Gastrocnemius medialis (tissue), 4 donors: ENCODE results near the gene RARB.

Experiments used
- POLR2A ChIP-seq, 2 donors: fragments of 450-650 bp; IDR thresholded peaks; one replicate each; pipeline ENCODE4 v1.6.1; 2017; ENCODE audit warnings: antibody characterized with exemption in 2 of 2, mild to moderate bottlenecking in 2 of 2, moderate library complexity in 2 of 2
- TF ChIP-seq, protein P1 (sequence below), 5 experiments: fragments of 450-650 bp in 3 of 5; fragments of 200-600 bp in 2 of 5; sonication (generic) in 2 of 5; IDR thresholded peaks in 4 of 5; conservative IDR thresholded peaks in 1 of 5; 1 replicate in 4 of 5; 2 replicates in 1 of 5; pipeline ENCODE4 v1.5.1; 2016 to 2019; ENCODE audit warnings: antibody characterized with exemption in 5 of 5, mild to moderate bottlenecking in 3 of 5, moderate library complexity in 3 of 5

- TF ChIP-seq, protein P1, sequence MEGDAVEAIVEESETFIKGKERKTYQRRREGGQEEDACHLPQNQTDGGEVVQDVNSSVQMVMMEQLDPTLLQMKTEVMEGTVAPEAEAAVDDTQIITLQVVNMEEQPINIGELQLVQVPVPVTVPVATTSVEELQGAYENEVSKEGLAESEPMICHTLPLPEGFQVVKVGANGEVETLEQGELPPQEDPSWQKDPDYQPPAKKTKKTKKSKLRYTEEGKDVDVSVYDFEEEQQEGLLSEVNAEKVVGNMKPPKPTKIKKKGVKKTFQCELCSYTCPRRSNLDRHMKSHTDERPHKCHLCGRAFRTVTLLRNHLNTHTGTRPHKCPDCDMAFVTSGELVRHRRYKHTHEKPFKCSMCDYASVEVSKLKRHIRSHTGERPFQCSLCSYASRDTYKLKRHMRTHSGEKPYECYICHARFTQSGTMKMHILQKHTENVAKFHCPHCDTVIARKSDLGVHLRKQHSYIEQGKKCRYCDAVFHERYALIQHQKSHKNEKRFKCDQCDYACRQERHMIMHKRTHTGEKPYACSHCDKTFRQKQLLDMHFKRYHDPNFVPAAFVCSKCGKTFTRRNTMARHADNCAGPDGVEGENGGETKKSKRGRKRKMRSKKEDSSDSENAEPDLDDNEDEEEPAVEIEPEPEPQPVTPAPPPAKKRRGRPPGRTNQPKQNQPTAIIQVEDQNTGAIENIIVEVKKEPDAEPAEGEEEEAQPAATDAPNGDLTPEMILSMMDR (IDR thresholded peaks at IDR 0.05 in 4 of 5, conservative IDR thresholded peaks at IDR 0.05 in 1 of 5), result no peak
- TF ChIP-seq POLR2A (IDR thresholded peaks at IDR 0.05), result no peak
These were observed 183.1 kb downstream of the RARB start for GRCh38 chr3:25611193-25611592.
